Suppressor macrophage treated with lipopolysaccharide for 1 hour (primary cell): ENCODE results near the gene RPA3.

ENCODE experiments used
- DNase-seq, 3 donors: peaks; one replicate each; pipeline ENCODE4 v3.0.0-alpha.2; 2020 to 2022

Gene RPA3

GRCh38 chr7:7651479-7651878, 66.9 kb downstream of the RPA3 start:
- DNase-seq, result no peak

- no peak for DNase-seq
Observed at GRCh38 chr7:7650682-7651206, 67.7 kb downstream of the RPA3 start.

- no peak for DNase-seq
Observed at GRCh38 chr7:7647495-7648036, 70.8 kb downstream of the RPA3 start.

GRCh38 chr7:7642081-7642480, 76.3 kb downstream of the RPA3 start:
- DNase-seq, result no peak

- peak in 1 of 3 donors; percentile 4 for DNase-seq
Observed at GRCh38 chr7:7641129-7641663, 77.2 kb downstream of the RPA3 start.

GRCh38 chr7:7640221-7641128, 77.9 kb downstream of the RPA3 start, which contains the start of gene UMAD1:
Gene UMAD1 (plus strand): TSS chr7:7640752. CDS start chr7:7673372, 32,620 bp downstream.
- peak; percentile 97 to 99 (median 99) for DNase-seq

- DNase-seq, result peak; percentile 10 to 23 (median 15)
Observed at GRCh38 chr7:7639847-7640220, 78.6 kb downstream of the RPA3 start.

GRCh38 chr7:7639421-7639820, 79.0 kb downstream of the RPA3 start:
- DNase-seq, result peak in 2 of 3 donors; percentile 1 to 14

GRCh38 chr7:7630626-7631329, 87.6 kb downstream of the RPA3 start:
- DNase-seq, result no peak

- no peak for DNase-seq
Observed at GRCh38 chr7:7628476-7628875, 89.9 kb downstream of the RPA3 start.

GRCh38 chr7:7620644-7621210, 97.7 kb downstream of the RPA3 start:
- DNase-seq, result no peak

- peak in 1 of 3 donors; percentile 4 for DNase-seq
Observed at GRCh38 chr7:7620236-7620635, 98.2 kb downstream of the RPA3 start.

GRCh38 chr7:7618410-7618809, 100.0 kb downstream of the RPA3 start:
- DNase-seq, result no peak

GRCh38 chr7:7617550-7617949, 100.9 kb downstream of the RPA3 start:
- no peak for DNase-seq

- no peak for DNase-seq
Observed at GRCh38 chr7:7614018-7614741, 104.2 kb downstream of the RPA3 start.

GRCh38 chr7:7613210-7613609, 105.2 kb downstream of the RPA3 start:
- DNase-seq, result no peak

- no peak for DNase-seq
Observed at GRCh38 chr7:7612519-7612918, 105.9 kb downstream of the RPA3 start.

GRCh38 chr7:7609330-7609729, 109.1 kb downstream of the RPA3 start:
- no peak for DNase-seq

- DNase-seq, result no peak
Observed at GRCh38 chr7:7607010-7607409, 111.4 kb downstream of the RPA3 start.

GRCh38 chr7:7596176-7596575, 122.2 kb downstream of the RPA3 start:
- DNase-seq, result peak; percentile 59 to 65 (median 62)

GRCh38 chr7:7595451-7595850, 123.0 kb downstream of the RPA3 start:
- DNase-seq, result peak; percentile 21 to 70 (median 68)
